ENCODE measurements around the gene PTPN13.
"Not testable (repeated sequence)": the region's sequence is repeated elsewhere in the genome, so short reads cannot be mapped to it uniquely, and the experiment has no call there.

PTPN13 gene

GRCh38 chr4:86717651-86718050 is 123.5 kb downstream of the PTPN13 start:
- H3K36me3 ChIP-seq (ENCODE audit: control insufficient read depth, insufficient read depth, low read length), result peaks cover 43% of the 10 kb centered on the region

GRCh38 chr4:86718152-86718551 is 124.0 kb downstream of the PTPN13 start:
- 82 to 100% methylated on average over 2 of the region's 3 CpGs for WGBS, 2 experiments (ENCODE audit: insufficient coverage in 2 of 2)
- Histone ChIP-seq H3K36me3 (ENCODE audit: control insufficient read depth, insufficient read depth, low read length) (peaks cover 45% of the 10 kb centered on the region), H3K4me1 (ENCODE audit: control insufficient read depth, insufficient read depth, low read length, poor library complexity, severe bottlenecking) (no peaks in the 10 kb centered on the region), H3K9me3 (ENCODE audit: control insufficient read depth, low read length) (peaks cover 2% of the 10 kb centered on the region), H3K27ac (ENCODE audit: low read depth, low read length, severe bottlenecking) (no peak overlapping the region), H3K4me3 (ENCODE audit: extremely low read depth, insufficient read depth, low read length, poor library complexity, severe bottlenecking) (no peak overlapping the region)

More at GRCh38 chr4:86717651-86718050, 123.5 kb downstream of the PTPN13 start:
- no peaks in the 10 kb centered on the region for H3K4me1 ChIP-seq (ENCODE audit: control insufficient read depth, insufficient read depth, low read length, poor library complexity, severe bottlenecking)
- no peak overlapping the region for H3K4me3 ChIP-seq (ENCODE audit: extremely low read depth, insufficient read depth, low read length, poor library complexity, severe bottlenecking)
- no peak overlapping the region for H3K27ac ChIP-seq (ENCODE audit: low read depth, low read length, severe bottlenecking)
- no peaks in the 10 kb centered on the region for H3K9me3 ChIP-seq (ENCODE audit: control insufficient read depth, low read length)

- H3K36me3 ChIP-seq (ENCODE audit: control insufficient read depth, insufficient read depth, low read length), result peaks cover 49% of the 10 kb centered on the region
- H3K27ac ChIP-seq (ENCODE audit: low read depth, low read length, severe bottlenecking); H3K9me3 ChIP-seq (ENCODE audit: control insufficient read depth, low read length); H3K4me1 ChIP-seq (ENCODE audit: control insufficient read depth, insufficient read depth, low read length, poor library complexity, severe bottlenecking); H3K4me3 ChIP-seq (ENCODE audit: extremely low read depth, insufficient read depth, low read length, poor library complexity, severe bottlenecking): not testable (repeated sequence)
- WGBS, 2 experiments (ENCODE audit: insufficient coverage in 2 of 2), result 100% methylated on average over 2 of the region's 3 CpGs; no CpG with 5 or more reads in 1 of the 2 experiments
Measured at GRCh38 chr4:86719149-86719548, 125.0 kb downstream of the PTPN13 start.

- Histone ChIP-seq H3K36me3 (ENCODE audit: control insufficient read depth, insufficient read depth, low read length) (peaks cover 47% of the 10 kb centered on the region), H3K4me1 (ENCODE audit: control insufficient read depth, insufficient read depth, low read length, poor library complexity, severe bottlenecking) (no peaks in the 10 kb centered on the region), H3K4me3 (ENCODE audit: extremely low read depth, insufficient read depth, low read length, poor library complexity, severe bottlenecking) (no peak overlapping the region), H3K9me3 (ENCODE audit: control insufficient read depth, low read length) (peaks cover 3% of the 10 kb centered on the region), H3K27ac (ENCODE audit: low read depth, low read length, severe bottlenecking) (no peak overlapping the region)
- 100% methylated on average over 1 of the region's 3 CpGs for WGBS, 2 experiments (ENCODE audit: insufficient coverage in 2 of 2)
Measured at GRCh38 chr4:86720508-86721068, 126.5 kb downstream of the PTPN13 start.

GRCh38 chr4:86721412-86721811 is 127.3 kb downstream of the PTPN13 start:
- H3K9me3 ChIP-seq (ENCODE audit: control insufficient read depth, low read length), result peaks cover 3% of the 10 kb centered on the region
- H3K4me1 ChIP-seq (ENCODE audit: control insufficient read depth, insufficient read depth, low read length, poor library complexity, severe bottlenecking), result no peaks in the 10 kb centered on the region
- no CpG with 5 or more reads among the region's 2 CpGs for WGBS, 2 experiments (ENCODE audit: insufficient coverage in 2 of 2)
- H3K4me3 ChIP-seq (ENCODE audit: extremely low read depth, insufficient read depth, low read length, poor library complexity, severe bottlenecking), result no peak overlapping the region
- no peak overlapping the region for H3K27ac ChIP-seq (ENCODE audit: low read depth, low read length, severe bottlenecking)
- H3K36me3 ChIP-seq (ENCODE audit: control insufficient read depth, insufficient read depth, low read length), result peaks cover 45% of the 10 kb centered on the region

GRCh38 chr4:86730310-86730709 is 136.2 kb downstream of the PTPN13 start:
- Histone ChIP-seq H3K36me3 (ENCODE audit: control insufficient read depth, insufficient read depth, low read length) (peaks cover 18% of the 10 kb centered on the region), H3K9me3 (ENCODE audit: control insufficient read depth, low read length) (no peaks in the 10 kb centered on the region), H3K4me1 (ENCODE audit: control insufficient read depth, insufficient read depth, low read length, poor library complexity, severe bottlenecking) (no peaks in the 10 kb centered on the region), H3K4me3 (ENCODE audit: extremely low read depth, insufficient read depth, low read length, poor library complexity, severe bottlenecking) (no peak overlapping the region), H3K27ac (ENCODE audit: low read depth, low read length, severe bottlenecking) (no peak overlapping the region)
- WGBS, 2 experiments (ENCODE audit: insufficient coverage in 2 of 2), result 84 to 87% methylated on average over 8 to 9 of the region's 10 CpGs

GRCh38 chr4:86737244-86737643 is 143.1 kb downstream of the PTPN13 start:
- H3K36me3 ChIP-seq (ENCODE audit: control insufficient read depth, insufficient read depth, low read length), result peaks cover 58% of the 10 kb centered on the region
- no peak overlapping the region for H3K4me3 ChIP-seq (ENCODE audit: extremely low read depth, insufficient read depth, low read length, poor library complexity, severe bottlenecking)
- WGBS, 2 experiments (ENCODE audit: insufficient coverage in 2 of 2), result 100% methylated on average over 1 of the region's 1 CpG; no CpG with 5 or more reads in 1 of the 2 experiments
- H3K4me1 ChIP-seq (ENCODE audit: control insufficient read depth, insufficient read depth, low read length, poor library complexity, severe bottlenecking), result no peaks in the 10 kb centered on the region
- H3K9me3 ChIP-seq (ENCODE audit: control insufficient read depth, low read length), result peaks cover 12% of the 10 kb centered on the region
- H3K27ac ChIP-seq (ENCODE audit: low read depth, low read length, severe bottlenecking), result no peak overlapping the region

- no peak overlapping the region for H3K27ac ChIP-seq (ENCODE audit: low read depth, low read length, severe bottlenecking)
- peaks cover 12% of the 10 kb centered on the region for H3K9me3 ChIP-seq (ENCODE audit: control insufficient read depth, low read length)
- H3K36me3 ChIP-seq (ENCODE audit: control insufficient read depth, insufficient read depth, low read length), result peaks cover 73% of the 10 kb centered on the region
- H3K4me1 ChIP-seq (ENCODE audit: control insufficient read depth, insufficient read depth, low read length, poor library complexity, severe bottlenecking), result no peaks in the 10 kb centered on the region
- WGBS, 2 experiments (ENCODE audit: insufficient coverage in 2 of 2), result 100% methylated on average over 1 of the region's 1 CpG; no CpG with 5 or more reads in 1 of the 2 experiments
- H3K4me3 ChIP-seq (ENCODE audit: extremely low read depth, insufficient read depth, low read length, poor library complexity, severe bottlenecking), result no peak overlapping the region
Measured at GRCh38 chr4:86741846-86742245, 147.7 kb downstream of the PTPN13 start.

GRCh38 chr4:86744570-86744969 is 150.5 kb downstream of the PTPN13 start:
- WGBS, 2 experiments (ENCODE audit: insufficient coverage in 2 of 2), result no CpG with 5 or more reads among the region's 2 CpGs
- no peak overlapping the region for H3K4me3 ChIP-seq (ENCODE audit: extremely low read depth, insufficient read depth, low read length, poor library complexity, severe bottlenecking)
- H3K9me3 ChIP-seq (ENCODE audit: control insufficient read depth, low read length), result peaks cover 11% of the 10 kb centered on the region
- peaks cover 59% of the 10 kb centered on the region for H3K36me3 ChIP-seq (ENCODE audit: control insufficient read depth, insufficient read depth, low read length)
- no peak overlapping the region for H3K27ac ChIP-seq (ENCODE audit: low read depth, low read length, severe bottlenecking)
- no peaks in the 10 kb centered on the region for H3K4me1 ChIP-seq (ENCODE audit: control insufficient read depth, insufficient read depth, low read length, poor library complexity, severe bottlenecking)

- Histone ChIP-seq H3K9me3 (ENCODE audit: control insufficient read depth, low read length) (no peaks in the 10 kb centered on the region), H3K4me1 (ENCODE audit: control insufficient read depth, insufficient read depth, low read length, poor library complexity, severe bottlenecking) (no peaks in the 10 kb centered on the region), H3K4me3 (ENCODE audit: extremely low read depth, insufficient read depth, low read length, poor library complexity, severe bottlenecking) (no peak overlapping the region), H3K36me3 (ENCODE audit: control insufficient read depth, insufficient read depth, low read length) (peaks cover 52% of the 10 kb centered on the region), H3K27ac (ENCODE audit: low read depth, low read length, severe bottlenecking) (no peak overlapping the region)
Measured at GRCh38 chr4:86749121-86749520, 155.0 kb downstream of the PTPN13 start.

GRCh38 chr4:86755388-86755787 is 161.3 kb downstream of the PTPN13 start:
- 100% methylated on average over 1 of the region's 2 CpGs; no CpG with 5 or more reads in 1 of the 2 experiments for WGBS, 2 experiments (ENCODE audit: insufficient coverage in 2 of 2)
- Histone ChIP-seq H3K36me3 (ENCODE audit: control insufficient read depth, insufficient read depth, low read length) (peaks cover 38% of the 10 kb centered on the region), H3K4me3 (ENCODE audit: extremely low read depth, insufficient read depth, low read length, poor library complexity, severe bottlenecking) (no peak overlapping the region)

More at GRCh38 chr4:86755388-86755787, 161.3 kb downstream of the PTPN13 start:
- Histone ChIP-seq H3K4me1 (ENCODE audit: control insufficient read depth, insufficient read depth, low read length, poor library complexity, severe bottlenecking) (no peaks in the 10 kb centered on the region), H3K27ac (ENCODE audit: low read depth, low read length, severe bottlenecking) (no peak overlapping the region), H3K9me3 (ENCODE audit: control insufficient read depth, low read length) (no peaks in the 10 kb centered on the region)
